SK-MEL-5 (cell line): ENCODE measurements around the gene KLK8. TPM values are rescaled to one million over a fixed set of nuclear protein-coding genes. Genes with fewer than 3 reads are reported as not detected.
A peak's percentile ranks its signal among the peaks of the same experiment; 100 is the strongest.
"Not testable (repeated sequence)": the region's sequence is repeated elsewhere in the genome, so short reads cannot be mapped to it uniquely, and the experiment has no call there.

Experiments used
- DNase-seq: peaks from one replicate; pipeline ENCODE4 v3.0.0-alpha.2; 2016; ENCODE audit warnings: low read depth, low spot score
- in situ Hi-C: cut with HindIII; loops from 2 replicates; pipeline ENCODE4 v1.10.0; 2016; ENCODE audit warnings: low sequenced_read_pairs, high pct_unique_total_duplicates, low pct_unique_long_range_greater_than_20kb
- total RNA-seq: library from RNA; depleted of rRNA; stranded (reverse); fragments of >200 nt; shearing (Covaris generic); gene quantifications from 2 replicates; pipeline ENCODE4 v1.2.3, GENCODE V29; 2014

The KLK8 gene
- total RNA-seq, 1 experiment from 2014 or later, result not detected

DNA sequence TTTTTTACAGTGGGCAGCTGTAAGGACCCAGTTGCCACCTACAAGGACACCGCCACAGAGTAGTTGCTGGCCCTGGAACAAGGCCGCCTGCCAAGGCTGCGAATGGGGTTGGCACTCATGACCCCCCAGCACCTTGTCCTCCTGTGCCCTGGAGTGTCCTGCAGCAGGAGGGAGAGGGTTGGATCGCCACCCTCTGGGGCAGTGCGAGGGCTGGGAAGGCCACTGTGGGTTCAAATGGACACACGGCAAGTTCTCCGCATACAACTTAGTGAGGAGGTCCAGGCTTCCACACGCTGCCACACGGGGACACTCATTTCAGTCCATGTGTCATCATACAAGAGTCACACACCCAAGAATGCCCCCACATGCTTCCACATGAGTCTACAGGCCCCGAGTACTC is 978 bp downstream of the KLK8 start:
- no peak for DNase-seq
- in situ Hi-C loops, result no loop called here

- DNase-seq, result no peak
- in situ Hi-C loops, result no loop called here
These were observed 2.7 kb downstream of the KLK8 start for GRCh38 chr19:50998686-50999085.

GRCh38 chr19:50998061-50998460 is 3.3 kb downstream of the KLK8 start:
- no peak for DNase-seq
- in situ Hi-C loops, result no loop called here

GRCh38 chr19:50994129-50994528 is 7.3 kb downstream of the KLK8 start:
- in situ Hi-C loops, result no loop called here
- peak; percentile 31 for DNase-seq

GRCh38 chr19:50992666-50993035 is 8.8 kb downstream of the KLK8 start:
- in situ Hi-C loops, result no loop called here
- DNase-seq, result no peak

GRCh38 chr19:50984416-50984815 is 17.0 kb downstream of the KLK8 start:
- DNase-seq, in situ Hi-C loops: not testable (repeated sequence)

DNA sequence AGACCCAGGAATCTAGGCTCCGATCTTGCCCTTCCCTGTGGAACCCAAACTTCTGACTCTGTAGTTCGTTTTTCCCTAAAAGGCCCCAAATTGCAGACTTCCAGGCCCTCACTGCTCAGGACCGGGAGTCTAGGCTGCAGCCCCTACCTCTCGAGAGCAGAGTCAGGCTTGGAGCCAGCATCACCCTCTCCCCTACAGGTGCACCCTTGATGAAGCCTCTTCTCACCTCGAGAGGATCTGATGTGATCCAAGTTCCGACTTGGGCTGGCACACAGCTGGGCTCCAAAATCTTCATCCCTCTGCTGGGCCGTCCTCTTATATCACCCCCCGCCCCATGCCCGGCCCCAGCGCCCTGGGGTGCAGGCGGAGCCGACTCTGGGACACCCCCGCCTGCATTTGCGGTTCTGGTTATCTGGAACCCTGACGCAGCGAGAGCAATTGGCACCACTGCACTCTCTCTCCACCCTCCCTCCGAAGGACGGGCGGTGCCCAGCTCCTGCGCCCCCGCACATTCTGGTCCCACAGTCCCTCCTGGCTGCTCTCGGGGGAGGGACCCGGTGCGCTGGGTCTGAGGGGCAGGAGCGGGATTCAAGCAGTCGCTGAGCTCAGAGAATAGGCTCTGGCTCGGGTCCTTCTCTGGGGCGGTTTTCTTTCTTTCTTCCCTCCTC is 17.6 kb downstream of the KLK8 start, which contains the start of gene KLK7:
TSS of gene KLK7 (minus strand) at position 293 of the 668 bp plus-strand sequence. CDS start 1,518 bp downstream, outside the sequence.
- DNase-seq, result no peak
- in situ Hi-C loops, result no loop called here

DNA sequence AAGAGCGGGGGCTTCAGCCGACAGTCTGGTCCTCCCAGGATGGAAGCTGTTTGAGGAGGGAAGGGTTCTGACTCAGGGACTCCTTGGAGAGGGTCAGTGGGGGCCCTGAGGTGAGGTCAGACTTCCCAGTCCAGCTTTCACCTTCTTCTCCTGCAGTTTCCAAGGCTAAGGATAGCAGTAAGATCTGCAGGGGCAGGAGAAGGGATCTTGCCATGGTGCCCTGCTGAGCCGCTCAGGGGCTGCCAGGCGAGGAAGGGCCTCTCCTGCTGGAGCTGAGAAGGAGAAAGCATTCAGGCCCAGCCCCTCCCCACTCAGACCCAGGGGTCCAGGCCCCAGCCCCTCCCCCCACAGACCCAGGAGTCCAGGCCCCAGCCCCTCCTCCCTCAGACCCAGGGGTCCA is 19.2 kb downstream of the KLK8 start:
- in situ Hi-C loops, result no loop called here

GRCh38 chr19:50981587-50982146 is 19.7 kb downstream of the KLK8 start:
- in situ Hi-C loops, result no loop called here
- no peak for DNase-seq

More for the DNA sequence above, 19.2 kb downstream of the KLK8 start:
- no peak for DNase-seq

- no peak for DNase-seq
- in situ Hi-C loops, result no loop called here
These were observed 21.2 kb downstream of the KLK8 start for GRCh38 chr19:50980208-50980607.

DNA sequence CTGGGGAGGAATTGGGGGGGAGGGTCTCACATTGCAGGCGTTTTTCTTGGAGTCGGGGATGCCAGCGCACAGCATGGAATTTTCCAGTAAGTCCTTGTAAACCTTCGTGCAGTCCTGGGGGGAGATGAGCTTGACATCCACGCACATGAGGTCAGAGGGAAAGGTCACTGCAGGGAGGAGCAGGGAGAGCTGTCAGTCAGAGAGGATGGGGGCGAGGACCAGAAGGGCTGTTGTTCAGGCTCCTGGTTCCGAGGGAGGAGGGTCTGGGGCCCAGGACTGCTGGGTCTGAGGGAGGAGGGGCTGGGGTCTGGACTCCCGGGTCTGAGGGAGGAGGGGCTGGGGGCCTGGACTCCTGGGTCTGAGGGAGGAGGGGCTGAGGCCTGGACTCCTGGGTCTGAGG is 21.6 kb downstream of the KLK8 start:
- in situ Hi-C loops, result no loop called here
- DNase-seq, result no peak

DNA sequence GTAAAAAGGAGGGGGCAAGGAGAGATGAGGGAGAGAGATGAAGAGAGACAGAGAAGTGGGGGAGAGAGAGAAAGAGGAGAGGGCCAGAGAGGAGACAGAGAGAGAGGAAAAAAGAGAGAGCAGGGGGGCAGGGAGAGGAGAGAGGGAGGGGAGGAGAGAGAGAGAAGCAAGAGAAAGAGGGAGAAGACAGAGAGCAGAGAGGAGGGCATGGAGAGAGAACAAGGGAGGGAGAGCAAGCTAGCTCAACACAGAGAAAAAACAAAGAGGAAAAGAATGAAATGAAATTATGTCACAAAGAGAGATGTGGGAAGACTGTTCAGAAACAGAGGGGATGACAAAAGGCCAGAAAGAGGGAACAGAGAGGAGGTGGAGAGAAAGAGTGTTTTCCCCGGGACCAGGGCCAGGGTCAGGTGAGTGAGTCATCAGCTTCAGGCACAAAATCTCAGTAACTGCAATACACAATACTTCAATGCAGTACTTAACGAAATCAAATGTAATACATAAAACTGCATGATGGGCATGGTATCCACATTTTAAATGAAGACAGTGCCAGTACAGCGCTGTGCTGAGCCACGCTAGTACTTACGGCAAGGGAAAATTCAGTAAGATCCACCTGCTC is 22.5 kb downstream of the KLK8 start:
- no peak for DNase-seq
- in situ Hi-C loops, result no loop called here

GRCh38 chr19:50977626-50978025 is 23.8 kb downstream of the KLK8 start:
- peak; percentile 13 for DNase-seq
- in situ Hi-C loops, result no loop called here

GRCh38 chr19:50975766-50976165 is 25.6 kb downstream of the KLK8 start:
- in situ Hi-C loops, result no loop called here
- DNase-seq, result no peak

GRCh38 chr19:50974702-50975556 is 26.5 kb downstream of the KLK8 start:
- no peak for DNase-seq
- in situ Hi-C loops, result no loop called here

DNA sequence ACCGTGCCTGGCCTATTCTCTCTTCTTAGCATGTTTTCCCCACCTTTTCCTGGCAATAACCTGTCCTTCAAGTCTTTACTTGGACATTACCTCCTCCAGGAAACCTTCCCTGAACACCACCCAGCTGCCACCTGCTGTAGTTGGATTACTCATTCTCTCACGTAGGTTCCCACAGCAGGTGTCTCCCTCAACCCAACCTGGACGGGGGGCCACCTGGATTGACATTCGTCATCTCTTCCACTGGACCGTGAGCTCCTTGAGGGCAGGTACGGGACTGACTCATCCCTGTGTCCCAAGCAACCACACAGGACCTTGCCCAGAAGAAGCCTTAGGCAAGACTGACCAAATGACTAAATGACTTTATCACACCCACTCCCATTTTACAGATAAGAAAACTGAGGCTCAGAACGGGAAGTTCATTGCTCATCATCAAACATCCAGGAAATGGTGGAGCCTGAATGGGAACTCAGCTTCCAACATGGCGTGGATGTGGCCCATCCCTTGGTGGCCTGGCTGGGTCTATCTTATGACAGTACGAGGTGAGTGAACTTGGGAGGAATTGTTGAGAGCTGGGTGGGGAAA is 28.5 kb downstream of the KLK8 start:
- in situ Hi-C loops, result no loop called here
- DNase-seq, result no peak

DNA sequence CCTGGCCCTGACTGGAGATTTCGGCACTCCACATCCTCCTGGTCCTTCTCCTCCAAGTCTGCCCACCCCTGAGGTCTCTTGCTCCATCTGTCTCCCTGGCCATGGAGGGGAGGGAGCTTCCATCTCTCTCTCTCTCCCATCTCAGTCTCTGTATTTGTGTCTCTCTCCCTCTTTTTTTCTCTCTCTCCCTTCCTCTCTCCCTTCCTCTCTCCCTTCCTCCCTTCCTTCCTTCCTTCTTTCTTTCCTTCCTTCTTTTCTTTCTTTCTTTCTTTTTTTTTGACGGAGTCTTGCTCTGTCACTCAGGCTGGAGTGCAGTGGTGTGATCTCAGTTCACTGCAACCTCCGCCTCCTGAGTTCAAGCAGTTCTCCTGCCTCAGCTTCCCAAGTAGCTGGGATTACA is 31.6 kb downstream of the KLK8 start:
- in situ Hi-C loops, DNase-seq: not testable (repeated sequence)

GRCh38 chr19:50969413-50969760 is 32.0 kb downstream of the KLK8 start, which contains the start of gene KLK6:
TSS of gene KLK6 (minus strand) at chr19:50969591. CDS start at chr19:50968104, 1,487 bp downstream.
- no peak for DNase-seq
- in situ Hi-C loops, result no loop called here
